Endodermal cell (in vitro differentiated cells): ENCODE results near the gene PHF20. TPM values are rescaled to one million over a fixed set of nuclear protein-coding genes. Genes with fewer than 3 reads are reported as not detected.

Experiments
- DNase-seq: peaks from one replicate; pipeline ENCODE4 v3.0.0-alpha.2; 2017
- H3K27ac ChIP-seq: 2 replicates; pipeline ENCODE4 v1.5.1; 2013; ENCODE audit warnings: mild to moderate bottlenecking, low read depth, low read length, moderate library complexity
- H3K27me3 ChIP-seq: 2 replicates; pipeline ENCODE4 v1.6.1; 2013; ENCODE audit warnings: mild to moderate bottlenecking, low read length, moderate library complexity; ENCODE audit not compliant: insufficient read depth, control insufficient read depth, poor library complexity, severe bottlenecking
- H3K36me3 ChIP-seq: 2 replicates; pipeline ENCODE4 v1.7.0; 2013; ENCODE audit warnings: mild to moderate bottlenecking, low read length, moderate library complexity; ENCODE audit not compliant: control insufficient read depth, insufficient read depth
- H3K4me1 ChIP-seq: one replicate; pipeline ENCODE4 v1.7.0; 2013; ENCODE audit warnings: low read length; ENCODE audit not compliant: control insufficient read depth, insufficient read depth
- H3K4me3 ChIP-seq: 2 replicates; pipeline ENCODE4 v1.5.1; 2013; ENCODE audit warnings: mild to moderate bottlenecking, low read length, moderate library complexity
- H3K9ac ChIP-seq: 2 replicates; pipeline ENCODE4 v1.6.1; 2013; ENCODE audit warnings: mild to moderate bottlenecking, low read length, moderate library complexity; ENCODE audit not compliant: poor library complexity, severe bottlenecking; ENCODE audit errors: extremely low read depth
- H3K9me3 ChIP-seq: 2 replicates; pipeline ENCODE4 v1.6.1; 2013; ENCODE audit warnings: mild to moderate bottlenecking, low read length, moderate library complexity; ENCODE audit not compliant: control insufficient read depth
- H3K27ac Mint-ChIP-seq: 2 replicates; pipeline ENCODE4 v1.8.0; 2020; ENCODE audit warnings: mixed read lengths
- H3K27me3 Mint-ChIP-seq: 2 replicates; pipeline ENCODE4 v1.8.0; 2021; ENCODE audit warnings: mild to moderate bottlenecking, mixed read lengths; ENCODE audit not compliant: insufficient read depth
- H3K36me3 Mint-ChIP-seq: 2 replicates; pipeline ENCODE4 v1.8.0; 2020; ENCODE audit warnings: low read depth, mixed read lengths
- H3K4me1 Mint-ChIP-seq: 2 replicates; pipeline ENCODE4 v1.8.0; 2020; ENCODE audit warnings: mixed read lengths
- H3K4me3 Mint-ChIP-seq: 2 replicates; pipeline ENCODE4 v1.8.0; 2020; ENCODE audit warnings: mild to moderate bottlenecking, moderate library complexity, mixed read lengths
- H3K9me3 Mint-ChIP-seq: 2 replicates; pipeline ENCODE4 v1.8.0; 2020; ENCODE audit warnings: mild to moderate bottlenecking, mixed read lengths
- CTCF ChIP-seq: fragments of 200-600 bp; sonication (generic); conservative IDR thresholded peaks from 2 replicates; pipeline ENCODE4 v1.5.0; 2021; ENCODE audit warnings: antibody characterized with exemption, mild to moderate bottlenecking
- WGBS, 2 experiments: methylation state at CpG; one replicate each; pipeline versions ENCODE4 v1.1.5 to v1.1.7; 2013; ENCODE audit warnings: missing lambda C conversion rate in 2 of 2, mixed read lengths in 1 of 2; ENCODE audit not compliant: insufficient coverage in 1 of 2, insufficient read length in 1 of 2; 5-methylcytosine and 5-hydroxymethylcytosine counted together
- total RNA-seq, 2 donors: library from RNA; stranded (reverse); fragmentation: NEBNext Ultra II Directional in 1 of 2; extraction: Animal tissue kit (Norgen Biotek cat#: 25700) in 1 of 2; gene quantifications; 2 replicates in 1 of 2; 3 replicates in 1 of 2; pipeline ENCODE4 v1.2.1, GENCODE V29; 2021

The PHF20 gene
- total RNA-seq, 2 donors from 2014 or later = 68.1 to 78.8 TPM

DNA sequence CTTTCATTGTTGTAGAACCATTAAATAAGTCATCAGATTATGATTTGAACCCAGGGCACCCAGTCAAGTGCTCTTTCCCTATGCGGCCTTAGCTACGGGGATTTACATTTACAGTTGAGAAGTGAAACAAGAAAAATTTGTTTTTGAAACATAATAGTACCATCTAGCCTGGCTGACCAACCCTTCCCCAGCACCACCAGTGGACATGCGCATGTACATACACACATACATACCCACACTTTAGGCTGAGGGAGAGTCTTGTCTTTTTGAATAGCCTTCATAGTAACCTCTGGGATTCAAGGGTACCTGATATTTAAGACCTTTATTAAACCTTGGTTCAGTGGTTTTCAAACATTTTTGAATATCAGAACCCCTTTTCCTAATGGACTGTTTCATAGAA is 148.7 kb downstream of the PHF20 start:
- no peak overlapping the region for H3K4me3 ChIP-seq
- 100% methylated on average over 3 of the region's 3 CpGs; no CpG with 5 or more reads in 1 of the 2 experiments for WGBS, 2 experiments
- no peaks in the 10 kb centered on the region for H3K9me3 ChIP-seq
- no peak for DNase-seq
- no peak overlapping the region for H3K9ac ChIP-seq
- H3K36me3 Mint-ChIP-seq = peaks cover 37% of the 10 kb centered on the region
- no peak overlapping the region for H3K27ac Mint-ChIP-seq
- H3K4me1 ChIP-seq = no peaks in the 10 kb centered on the region
- no peak overlapping the region for H3K27ac ChIP-seq
- no peaks in the 10 kb centered on the region for H3K27me3 Mint-ChIP-seq
- H3K9me3 Mint-ChIP-seq = no peaks in the 10 kb centered on the region
- H3K36me3 ChIP-seq = peaks cover 68% of the 10 kb centered on the region
- no peaks in the 10 kb centered on the region for H3K27me3 ChIP-seq
- H3K4me3 Mint-ChIP-seq = no peak overlapping the region
- H3K4me1 Mint-ChIP-seq = no peaks in the 10 kb centered on the region
- TF ChIP-seq CTCF = no peak

GRCh38 chr20:35929301-35929700 is 157.5 kb downstream of the PHF20 start:
- no peak for DNase-seq
- Mint-ChIP-seq H3K27ac (no peak overlapping the region), H3K4me3 (no peak overlapping the region), H3K36me3 (peaks cover 43% of the 10 kb centered on the region), H3K9me3 (no peaks in the 10 kb centered on the region), H3K27me3 (no peaks in the 10 kb centered on the region), H3K4me1 (peaks cover 7% of the 10 kb centered on the region)
- Histone ChIP-seq H3K4me1 (peaks cover 3% of the 10 kb centered on the region), H3K9me3 (no peaks in the 10 kb centered on the region), H3K36me3 (peaks cover 72% of the 10 kb centered on the region), H3K27me3 (no peaks in the 10 kb centered on the region), H3K4me3 (no peak overlapping the region), H3K27ac (no peak overlapping the region), H3K9ac (no peak overlapping the region)
- TF ChIP-seq CTCF = no peak
- 94 to 100% methylated on average over 2 of the region's 2 CpGs for WGBS, 2 experiments

- no peaks in the 10 kb centered on the region for H3K27me3 Mint-ChIP-seq
- Histone ChIP-seq H3K36me3 (peaks cover 64% of the 10 kb centered on the region), H3K4me1 (peaks cover 4% of the 10 kb centered on the region), H3K9ac (no peak overlapping the region), H3K27me3 (no peaks in the 10 kb centered on the region), H3K4me3 (no peak overlapping the region), H3K27ac (peak overlapping the region; percentile 41), H3K9me3 (peaks cover 9% of the 10 kb centered on the region)
- 75 to 88% methylated on average over 2 to 3 of the region's 4 CpGs for WGBS, 2 experiments
- H3K9me3 Mint-ChIP-seq = no peaks in the 10 kb centered on the region
- no peak overlapping the region for H3K4me3 Mint-ChIP-seq
- no peak for TF ChIP-seq CTCF
- H3K4me1 Mint-ChIP-seq = peaks cover 15% of the 10 kb centered on the region
- H3K27ac Mint-ChIP-seq = peak overlapping the region; percentile 91
- peak; percentile 50 for DNase-seq
- H3K36me3 Mint-ChIP-seq = peaks cover 63% of the 10 kb centered on the region
Observed at GRCh38 chr20:35934050-35934449, 162.2 kb downstream of the PHF20 start.
